Suprapubic skin (tissue), 4 donors: ENCODE results near the gene EBF4. TPM values are rescaled to one million over a fixed set of nuclear protein-coding genes. Genes with fewer than 3 reads are reported as not detected.

ENCODE experiments used
- DNase-seq, 2 donors: peaks; one replicate each; pipeline ENCODE4 v3.0.0-alpha.2; 2019; ENCODE audit warnings: low spot score in 2 of 2
- H3K27ac ChIP-seq: fragments of 200-600 bp; sonication (generic); one replicate; pipeline ENCODE4 v1.5.1; 2019
- H3K27me3 ChIP-seq: fragments of 200-600 bp; sonication (generic); one replicate; pipeline ENCODE4 v1.5.1; 2019
- H3K36me3 ChIP-seq: fragments of 200-600 bp; sonication (generic); one replicate; pipeline ENCODE4 v1.5.1; 2019
- H3K4me1 ChIP-seq: fragments of 200-600 bp; sonication (generic); one replicate; pipeline ENCODE4 v1.5.1; 2019
- H3K4me3 ChIP-seq: fragments of 200-600 bp; sonication (generic); one replicate; pipeline ENCODE4 v1.5.1; 2019; ENCODE audit warnings: mild to moderate bottlenecking
- H3K9me3 ChIP-seq: fragments of 200-600 bp; sonication (generic); one replicate; pipeline ENCODE4 v1.5.1; 2019
- EP300 ChIP-seq: sonication (generic); formaldehyde crosslinking; IDR thresholded peaks from one replicate; pipeline ENCODE4 v1.6.1; 2017; ENCODE audit warnings: antibody characterized with exemption
- POLR2A ChIP-seq, 2 donors: fragments of 450-650 bp; IDR thresholded peaks; one replicate each; pipeline ENCODE4 v1.6.1; 2017; ENCODE audit warnings: antibody characterized with exemption in 2 of 2, mild to moderate bottlenecking in 2 of 2, moderate library complexity in 2 of 2
- POLR2AphosphoS5 ChIP-seq, 3 donors: sonication (generic); formaldehyde crosslinking; IDR thresholded peaks; one replicate each; pipeline ENCODE4 v1.6.1; 2017; ENCODE audit warnings: antibody characterized with exemption in 3 of 3
- WGBS: methylation state at CpG from one replicate; pipeline ENCODE4 v1.1.5; 2018; 5-methylcytosine and 5-hydroxymethylcytosine counted together
- total RNA-seq, 4 donors: library from RNA; depleted of rRNA; stranded (reverse); fragments of >200 nt; gene quantifications; one replicate each; pipeline ENCODE4 v1.1.0, GENCODE V29; 2016
- TF ChIP-seq, protein P1 (sequence below), 2 donors: fragments of 200-600 bp in 1 of 2; fragments of 450-650 bp in 1 of 2; sonication (generic) in 1 of 2; IDR thresholded peaks; one replicate each; pipeline ENCODE4 v1.5.1; 2016 to 2019; ENCODE audit warnings: antibody characterized with exemption in 2 of 2, mild to moderate bottlenecking in 1 of 2, moderate library complexity in 1 of 2

The EBF4 gene
- total RNA-seq, 4 donors from 2014 or later = 5.9 to 12.6 (median 6.3) TPM

DNA sequence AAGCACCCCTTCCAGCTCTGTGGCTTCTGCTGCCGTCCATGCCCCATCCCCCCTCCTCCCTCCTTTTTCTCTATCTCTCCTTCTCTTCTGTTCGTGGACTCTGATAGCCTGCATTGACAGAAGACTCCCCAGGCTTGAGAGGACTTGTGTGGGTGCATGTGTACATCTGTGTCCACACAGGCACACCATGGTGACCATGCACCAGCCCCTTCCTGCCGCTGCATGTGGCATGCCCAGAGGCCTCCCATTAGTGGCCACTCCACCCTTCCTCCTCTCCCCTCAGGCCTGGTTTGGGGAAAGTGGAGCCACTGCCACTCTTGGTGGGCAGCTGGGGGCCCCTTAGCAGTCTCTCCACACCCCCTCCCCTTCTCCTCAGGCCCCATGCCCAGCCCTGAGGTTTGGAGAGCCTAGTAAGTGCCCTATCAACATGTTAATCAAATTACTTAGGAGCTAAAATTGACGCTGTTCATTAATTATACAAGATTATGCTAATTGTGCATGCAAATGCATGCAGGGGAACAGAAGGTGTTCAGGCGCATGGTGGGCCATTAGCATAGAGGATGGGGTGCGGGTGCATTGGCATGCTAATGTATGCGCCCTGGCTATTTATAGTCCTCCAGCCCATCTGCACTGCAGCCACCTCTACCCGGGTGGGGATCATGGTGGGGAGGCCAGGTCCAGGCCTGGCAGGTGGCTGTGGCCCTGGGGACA lies 45.9 kb downstream of the EBF4 start:
- Histone ChIP-seq H3K4me3 (no peak overlapping the region), H3K36me3 (no peaks in the 10 kb centered on the region), H3K27me3 (no peaks in the 10 kb centered on the region), H3K4me1 (no peaks in the 10 kb centered on the region), H3K9me3 (no peaks in the 10 kb centered on the region), H3K27ac (no peak overlapping the region)
- TF ChIP-seq, protein P1, sequence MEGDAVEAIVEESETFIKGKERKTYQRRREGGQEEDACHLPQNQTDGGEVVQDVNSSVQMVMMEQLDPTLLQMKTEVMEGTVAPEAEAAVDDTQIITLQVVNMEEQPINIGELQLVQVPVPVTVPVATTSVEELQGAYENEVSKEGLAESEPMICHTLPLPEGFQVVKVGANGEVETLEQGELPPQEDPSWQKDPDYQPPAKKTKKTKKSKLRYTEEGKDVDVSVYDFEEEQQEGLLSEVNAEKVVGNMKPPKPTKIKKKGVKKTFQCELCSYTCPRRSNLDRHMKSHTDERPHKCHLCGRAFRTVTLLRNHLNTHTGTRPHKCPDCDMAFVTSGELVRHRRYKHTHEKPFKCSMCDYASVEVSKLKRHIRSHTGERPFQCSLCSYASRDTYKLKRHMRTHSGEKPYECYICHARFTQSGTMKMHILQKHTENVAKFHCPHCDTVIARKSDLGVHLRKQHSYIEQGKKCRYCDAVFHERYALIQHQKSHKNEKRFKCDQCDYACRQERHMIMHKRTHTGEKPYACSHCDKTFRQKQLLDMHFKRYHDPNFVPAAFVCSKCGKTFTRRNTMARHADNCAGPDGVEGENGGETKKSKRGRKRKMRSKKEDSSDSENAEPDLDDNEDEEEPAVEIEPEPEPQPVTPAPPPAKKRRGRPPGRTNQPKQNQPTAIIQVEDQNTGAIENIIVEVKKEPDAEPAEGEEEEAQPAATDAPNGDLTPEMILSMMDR (IDR thresholded peaks at IDR 0.05) = no peak
- TF ChIP-seq POLR2AphosphoS5 (IDR thresholded peaks at IDR 0.05) (no peak), POLR2A (IDR thresholded peaks at IDR 0.05) (no peak), EP300 (no peak)
- WGBS = 73% methylated on average over 6 of the region's 8 CpGs
- no peak for DNase-seq

DNA sequence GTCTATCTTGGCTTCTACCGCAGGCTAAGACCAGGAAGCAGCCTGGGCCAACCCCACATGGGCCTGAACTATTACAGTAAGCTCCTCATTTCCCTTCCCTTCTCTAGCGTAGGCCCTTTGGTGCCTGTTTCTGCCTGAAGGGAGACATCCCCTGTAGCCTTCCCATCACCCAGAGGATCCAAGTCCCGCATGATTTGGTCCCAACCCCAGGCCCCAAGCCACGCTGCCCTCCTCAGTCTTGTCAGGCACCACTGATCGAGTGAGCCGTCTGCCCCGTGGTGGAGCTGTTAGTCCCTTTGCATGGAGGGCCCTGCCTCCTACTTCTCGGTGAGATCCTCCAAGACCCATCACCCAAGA lies 46.4 kb downstream of the EBF4 start:
- 88% methylated on average over 7 of the region's 8 CpGs for WGBS
- TF ChIP-seq, protein P1 (IDR thresholded peaks at IDR 0.05) = no peak
- TF ChIP-seq POLR2AphosphoS5 (IDR thresholded peaks at IDR 0.05) (no peak), POLR2A (IDR thresholded peaks at IDR 0.05) (no peak), EP300 (no peak)
- DNase-seq = no peak
- Histone ChIP-seq H3K4me1 (no peaks in the 10 kb centered on the region), H3K4me3 (no peak overlapping the region), H3K36me3 (no peaks in the 10 kb centered on the region), H3K27ac (no peak overlapping the region), H3K27me3 (no peaks in the 10 kb centered on the region), H3K9me3 (no peaks in the 10 kb centered on the region)

DNA sequence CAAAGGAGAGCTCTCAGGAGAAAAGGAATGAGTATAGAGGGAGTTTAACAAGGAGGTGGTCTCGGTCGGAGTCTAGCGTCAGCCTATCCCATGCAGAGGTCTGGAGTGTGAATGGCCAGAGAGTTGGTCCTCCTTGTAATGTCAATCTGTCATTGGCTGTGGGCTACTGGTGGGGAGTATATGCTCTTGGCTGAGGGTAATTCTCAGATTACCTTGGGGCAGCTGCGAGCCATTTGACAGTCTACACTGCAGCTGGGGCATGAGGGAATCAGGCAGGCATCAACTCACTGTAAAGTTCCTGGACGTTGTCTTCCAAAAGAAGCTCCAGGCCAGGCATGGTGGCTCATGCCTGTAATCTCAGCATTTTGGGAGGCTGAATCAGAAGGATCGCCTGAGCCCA lies 48.1 kb downstream of the EBF4 start:
- no peak overlapping the region for H3K27ac ChIP-seq
- no peaks in the 10 kb centered on the region for H3K9me3 ChIP-seq
- H3K36me3 ChIP-seq = no peaks in the 10 kb centered on the region
- H3K4me3 ChIP-seq = no peak overlapping the region
- no peak for DNase-seq
- no peaks in the 10 kb centered on the region for H3K27me3 ChIP-seq
- H3K4me1 ChIP-seq = no peaks in the 10 kb centered on the region
- WGBS = 88% methylated on average over 6 of the region's 6 CpGs
- TF ChIP-seq, protein P1 (IDR thresholded peaks at IDR 0.05) = no peak
- TF ChIP-seq EP300 = no peak
- no peak for TF ChIP-seq POLR2A (IDR thresholded peaks at IDR 0.05)
- TF ChIP-seq POLR2AphosphoS5 (IDR thresholded peaks at IDR 0.05) = no peak

DNA sequence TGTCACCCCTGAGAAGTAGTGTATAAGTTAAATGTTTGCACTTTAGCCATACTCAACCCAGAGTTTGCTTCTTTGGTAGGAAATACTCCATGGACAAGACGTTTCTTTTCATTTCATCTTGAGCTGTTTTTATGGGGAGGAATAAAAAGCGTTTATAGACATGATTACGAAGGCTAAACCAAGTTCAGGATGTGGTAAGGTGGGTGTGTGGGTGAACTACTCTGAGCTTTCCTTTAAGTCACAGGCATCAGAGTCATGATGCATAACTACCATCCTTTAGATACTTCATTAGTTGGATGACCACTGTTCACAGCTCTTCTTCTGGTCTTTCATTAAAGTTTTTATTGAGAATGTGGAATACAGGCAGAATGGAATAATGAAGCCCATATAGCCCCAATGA lies 48.9 kb downstream of the EBF4 start:
- H3K36me3 ChIP-seq = no peaks in the 10 kb centered on the region
- H3K27ac ChIP-seq = no peak overlapping the region
- no peak overlapping the region for H3K4me3 ChIP-seq
- WGBS = 78% methylated on average over 3 of the region's 3 CpGs
- H3K4me1 ChIP-seq = no peaks in the 10 kb centered on the region
- TF ChIP-seq EP300 (no peak), POLR2A (IDR thresholded peaks at IDR 0.05) (no peak), POLR2AphosphoS5 (IDR thresholded peaks at IDR 0.05) (no peak)
- TF ChIP-seq, protein P1 (IDR thresholded peaks at IDR 0.05) = no peak
- no peak for DNase-seq
- H3K27me3 ChIP-seq = no peaks in the 10 kb centered on the region
- no peaks in the 10 kb centered on the region for H3K9me3 ChIP-seq

DNA sequence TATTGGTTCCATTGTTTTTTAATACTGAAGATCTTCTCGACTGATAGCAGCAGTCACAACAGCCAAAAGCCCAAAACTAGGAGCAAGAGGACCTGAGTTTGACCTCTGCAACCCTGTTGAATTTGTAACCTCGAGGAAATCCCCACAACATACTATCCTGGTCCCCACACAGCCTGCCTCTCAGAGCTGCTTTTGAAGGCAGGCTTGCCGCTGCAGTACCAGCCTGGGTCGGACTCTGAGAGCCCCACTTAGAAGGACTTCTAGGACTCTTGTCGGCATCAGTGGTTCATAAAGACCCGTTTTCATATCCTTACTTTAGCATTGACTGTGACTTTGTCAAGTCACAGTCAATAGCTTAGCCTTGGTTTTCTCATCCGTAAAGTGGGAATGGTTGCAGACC lies 49.3 kb downstream of the EBF4 start:
- Histone ChIP-seq H3K4me3 (no peak overlapping the region), H3K4me1 (no peaks in the 10 kb centered on the region)
- TF ChIP-seq, protein P1 (IDR thresholded peaks at IDR 0.05) = no peak
- TF ChIP-seq EP300 = no peak
- TF ChIP-seq POLR2AphosphoS5 (IDR thresholded peaks at IDR 0.05) = no peak
- TF ChIP-seq POLR2A (IDR thresholded peaks at IDR 0.05) = no peak

More for the DNA sequence above, 49.3 kb downstream of the EBF4 start:
- Histone ChIP-seq H3K9me3 (no peaks in the 10 kb centered on the region), H3K27ac (no peak overlapping the region), H3K27me3 (no peaks in the 10 kb centered on the region), H3K36me3 (no peaks in the 10 kb centered on the region)
- 87% methylated on average over 7 of the region's 7 CpGs for WGBS
- no peak for DNase-seq
